WTC11 (cell line): ENCODE results near the gene SDHB. TPM values are rescaled to one million over a fixed set of nuclear protein-coding genes. Genes with fewer than 3 reads are reported as not detected.

ENCODE experiments used
- ATAC-seq: fragments of 200-7000 bp; cut with Tn5 transposase; 2 replicates; pipeline ENCODE4 v1.10.0; 2021; ENCODE audit warnings: mild to moderate bottlenecking, moderate library complexity
- CTCF ChIA-PET: fragments of 300-600 bp; sonication (Branson Sonifier 250); formaldehyde crosslinking; loops from one replicate; lab custom pipeline; 2021; ENCODE audit warnings: antibody characterized with exemption; lab: Charles Lee
- POLR2A ChIA-PET: fragments of 350-600 bp; sonication (Branson Sonifier 250); formaldehyde crosslinking; loops from one replicate; lab custom pipeline; 2021; ENCODE audit warnings: antibody characterized with exemption; lab: Charles Lee
- DNase-seq: peaks from one replicate; pipeline ENCODE4 v3.0.0; 2021; ENCODE audit warnings: low spot score
- H3K27ac Mint-ChIP-seq: 2 replicates; pipeline ENCODE4 v1.8.0; 2021; ENCODE audit warnings: mixed read lengths
- H3K27me3 Mint-ChIP-seq: 2 replicates; pipeline ENCODE4 v1.8.0; 2021; ENCODE audit warnings: low read depth, mild to moderate bottlenecking, moderate library complexity, mixed read lengths
- H3K36me3 Mint-ChIP-seq: 2 replicates; pipeline ENCODE4 v1.8.0; 2021; ENCODE audit warnings: mixed read lengths
- H3K4me1 Mint-ChIP-seq: 2 replicates; pipeline ENCODE4 v1.8.0; 2022; ENCODE audit warnings: mixed read lengths
- H3K4me3 Mint-ChIP-seq: 2 replicates; pipeline ENCODE4 v1.8.0; 2021; ENCODE audit warnings: mild to moderate bottlenecking, moderate library complexity, mixed read lengths
- H3K9me3 Mint-ChIP-seq: 2 replicates; pipeline ENCODE4 v1.8.0; 2021; ENCODE audit warnings: mixed read lengths
- CREB1 ChIP-seq: sonication (generic); formaldehyde crosslinking; IDR thresholded peaks from 2 replicates; pipeline ENCODE4 v1.8.0; 2023; ENCODE audit warnings: mild to moderate bottlenecking, missing genetic modification reagents
- EMX1 ChIP-seq: fragments of 250-450 bp; sonication (Bioruptor Pico); IDR thresholded peaks from 2 replicates; pipeline ENCODE4 v1.8.0; 2021; ENCODE audit warnings: mild to moderate bottlenecking
- ETV6 ChIP-seq: sonication (generic); formaldehyde crosslinking; IDR thresholded peaks from 2 replicates; pipeline ENCODE4 v1.8.1; 2022; ENCODE audit warnings: mild to moderate bottlenecking, missing genetic modification reagents
- FOXP1 ChIP-seq: sonication (generic); formaldehyde crosslinking; IDR thresholded peaks from 2 replicates; pipeline ENCODE4 v1.8.0; 2022; ENCODE audit warnings: missing genetic modification reagents, mild to moderate bottlenecking, moderate library complexity, borderline replicate concordance
- MXD4 ChIP-seq: fragments of 250-450 bp; sonication (Bioruptor Pico); IDR thresholded peaks from 2 replicates; pipeline ENCODE4 v1.8.0; 2021; ENCODE audit warnings: mild to moderate bottlenecking, moderate library complexity, borderline replicate concordance
- PRRX2 ChIP-seq: fragments of 250-450 bp; sonication (Bioruptor Pico); IDR thresholded peaks from 2 replicates; pipeline ENCODE4 v1.8.0; 2021; ENCODE audit warnings: mild to moderate bottlenecking
- TEAD1 ChIP-seq: sonication (generic); formaldehyde crosslinking; IDR thresholded peaks from 2 replicates; pipeline ENCODE4 v1.8.0; 2022; ENCODE audit warnings: mild to moderate bottlenecking, missing genetic modification reagents
- ZNF416 ChIP-seq: fragments of 250-450 bp; sonication (Bioruptor Pico); IDR thresholded peaks from 2 replicates; pipeline ENCODE4 v1.9.0; 2021; ENCODE audit warnings: mild to moderate bottlenecking, inconsistent platforms
- total RNA-seq: library from RNA; stranded (reverse); gene quantifications from 3 replicates; pipeline ENCODE4 v1.2.3, GENCODE V29; 2021
- TF ChIP-seq, protein P1 (sequence below): sonication (generic); formaldehyde crosslinking; IDR thresholded peaks from 2 replicates; pipeline ENCODE4 v1.8.1; 2022; ENCODE audit warnings: missing genetic modification reagents, borderline replicate concordance
- TF ChIP-seq, protein P2 (sequence below): sonication (generic); formaldehyde crosslinking; IDR thresholded peaks from 2 replicates; pipeline ENCODE4 v1.8.0; 2022; ENCODE audit warnings: mild to moderate bottlenecking, missing genetic modification reagents
- TF ChIP-seq, protein P3 (sequence below): sonication (generic); formaldehyde crosslinking; IDR thresholded peaks from 2 replicates; pipeline ENCODE4 v1.8.0; 2023; ENCODE audit warnings: mild to moderate bottlenecking, missing genetic modification reagents
- TF ChIP-seq, protein P4 (sequence below): fragments of 250-450 bp; sonication (Bioruptor Pico); IDR thresholded peaks from 2 replicates; pipeline ENCODE4 v1.9.0; 2021; ENCODE audit warnings: moderate library complexity, mild to moderate bottlenecking, inconsistent platforms, borderline replicate concordance
- TF ChIP-seq, protein P5 (sequence below): sonication (generic); formaldehyde crosslinking; conservative IDR thresholded peaks from 2 replicates; pipeline ENCODE4 v1.8.1; 2022; ENCODE audit warnings: mild to moderate bottlenecking, missing genetic modification reagents
- TF ChIP-seq, protein P6 (sequence below): sonication (generic); formaldehyde crosslinking; IDR thresholded peaks from 2 replicates; pipeline ENCODE4 v1.8.1; 2023; ENCODE audit warnings: mild to moderate bottlenecking, missing genetic modification reagents, borderline replicate concordance
- TF ChIP-seq, protein P7 (sequence below): sonication (generic); formaldehyde crosslinking; IDR thresholded peaks from 2 replicates; pipeline ENCODE4 v1.8.1; 2023; ENCODE audit warnings: mild to moderate bottlenecking, missing genetic modification reagents
- TF ChIP-seq, protein P8 (sequence below): fragments of 250-450 bp; sonication (Bioruptor Pico); IDR thresholded peaks from 2 replicates; pipeline ENCODE4 v1.9.0; 2021; ENCODE audit warnings: mild to moderate bottlenecking, borderline replicate concordance

The SDHB gene
- total RNA-seq, 1 experiment from 2014 or later: 89.5 TPM

DNA sequence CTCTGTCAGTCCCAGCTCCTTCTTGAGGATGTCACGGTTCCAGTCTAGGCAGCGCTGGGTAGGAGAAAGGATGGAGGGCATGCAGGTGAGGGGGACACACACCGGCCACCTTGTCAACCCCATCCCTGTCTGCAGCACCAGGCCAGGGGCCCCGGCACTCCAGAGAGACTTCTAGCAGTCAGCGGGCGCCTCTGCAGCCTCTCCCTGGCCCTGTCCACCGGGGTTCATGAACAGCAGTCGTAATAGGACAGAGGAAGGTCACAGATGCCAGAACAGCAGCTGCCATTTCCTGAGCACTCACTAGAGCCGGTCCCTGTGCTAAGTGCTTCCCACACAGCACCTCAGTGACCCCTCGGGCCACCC, 16.3 kb upstream of the SDHB start:
- no peaks in the 10 kb centered on the region for H3K4me1 Mint-ChIP-seq
- H3K9me3 Mint-ChIP-seq: peaks cover under 1% of the 10 kb centered on the region; the same call in 1 of the 2 replicates
- DNase-seq: no peak
- H3K36me3 Mint-ChIP-seq: peaks cover under 1% of the 10 kb centered on the region; the same call in 1 of the 2 replicates
- no peak overlapping the region for H3K4me3 Mint-ChIP-seq
- no peaks in the 10 kb centered on the region for H3K27me3 Mint-ChIP-seq
- H3K27ac Mint-ChIP-seq: no peak overlapping the region
- ChIA-PET CTCF (interaction anchor here (0.5 to 0.7 kb wide), 2 partner anchors 10 to 173 kb away, joined by 3 read pairs; no protein-coding TSS in a partner anchor), POLR2A (no interaction called here)
- ATAC-seq: no peak
- TF ChIP-seq, protein P1, sequence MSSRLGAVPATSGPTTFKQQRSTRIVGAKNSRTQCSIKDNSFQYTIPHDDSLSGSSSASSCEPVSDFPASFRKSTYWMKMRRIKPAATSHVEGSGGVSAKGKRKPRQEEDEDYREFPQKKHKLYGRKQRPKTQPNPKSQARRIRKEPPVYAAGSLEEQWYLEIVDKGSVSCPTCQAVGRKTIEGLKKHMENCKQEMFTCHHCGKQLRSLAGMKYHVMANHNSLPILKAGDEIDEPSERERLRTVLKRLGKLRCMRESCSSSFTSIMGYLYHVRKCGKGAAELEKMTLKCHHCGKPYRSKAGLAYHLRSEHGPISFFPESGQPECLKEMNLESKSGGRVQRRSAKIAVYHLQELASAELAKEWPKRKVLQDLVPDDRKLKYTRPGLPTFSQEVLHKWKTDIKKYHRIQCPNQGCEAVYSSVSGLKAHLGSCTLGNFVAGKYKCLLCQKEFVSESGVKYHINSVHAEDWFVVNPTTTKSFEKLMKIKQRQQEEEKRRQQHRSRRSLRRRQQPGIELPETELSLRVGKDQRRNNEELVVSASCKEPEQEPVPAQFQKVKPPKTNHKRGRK (CRISPR knock-in tag): no peak
- TF ChIP-seq, protein P2, sequence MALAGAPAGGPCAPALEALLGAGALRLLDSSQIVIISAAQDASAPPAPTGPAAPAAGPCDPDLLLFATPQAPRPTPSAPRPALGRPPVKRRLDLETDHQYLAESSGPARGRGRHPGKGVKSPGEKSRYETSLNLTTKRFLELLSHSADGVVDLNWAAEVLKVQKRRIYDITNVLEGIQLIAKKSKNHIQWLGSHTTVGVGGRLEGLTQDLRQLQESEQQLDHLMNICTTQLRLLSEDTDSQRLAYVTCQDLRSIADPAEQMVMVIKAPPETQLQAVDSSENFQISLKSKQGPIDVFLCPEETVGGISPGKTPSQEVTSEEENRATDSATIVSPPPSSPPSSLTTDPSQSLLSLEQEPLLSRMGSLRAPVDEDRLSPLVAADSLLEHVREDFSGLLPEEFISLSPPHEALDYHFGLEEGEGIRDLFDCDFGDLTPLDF (CRISPR knock-in tag): no peak
- TF ChIP-seq EMX1 (CRISPR knock-in tag): no peak
- TF ChIP-seq, protein P3, sequence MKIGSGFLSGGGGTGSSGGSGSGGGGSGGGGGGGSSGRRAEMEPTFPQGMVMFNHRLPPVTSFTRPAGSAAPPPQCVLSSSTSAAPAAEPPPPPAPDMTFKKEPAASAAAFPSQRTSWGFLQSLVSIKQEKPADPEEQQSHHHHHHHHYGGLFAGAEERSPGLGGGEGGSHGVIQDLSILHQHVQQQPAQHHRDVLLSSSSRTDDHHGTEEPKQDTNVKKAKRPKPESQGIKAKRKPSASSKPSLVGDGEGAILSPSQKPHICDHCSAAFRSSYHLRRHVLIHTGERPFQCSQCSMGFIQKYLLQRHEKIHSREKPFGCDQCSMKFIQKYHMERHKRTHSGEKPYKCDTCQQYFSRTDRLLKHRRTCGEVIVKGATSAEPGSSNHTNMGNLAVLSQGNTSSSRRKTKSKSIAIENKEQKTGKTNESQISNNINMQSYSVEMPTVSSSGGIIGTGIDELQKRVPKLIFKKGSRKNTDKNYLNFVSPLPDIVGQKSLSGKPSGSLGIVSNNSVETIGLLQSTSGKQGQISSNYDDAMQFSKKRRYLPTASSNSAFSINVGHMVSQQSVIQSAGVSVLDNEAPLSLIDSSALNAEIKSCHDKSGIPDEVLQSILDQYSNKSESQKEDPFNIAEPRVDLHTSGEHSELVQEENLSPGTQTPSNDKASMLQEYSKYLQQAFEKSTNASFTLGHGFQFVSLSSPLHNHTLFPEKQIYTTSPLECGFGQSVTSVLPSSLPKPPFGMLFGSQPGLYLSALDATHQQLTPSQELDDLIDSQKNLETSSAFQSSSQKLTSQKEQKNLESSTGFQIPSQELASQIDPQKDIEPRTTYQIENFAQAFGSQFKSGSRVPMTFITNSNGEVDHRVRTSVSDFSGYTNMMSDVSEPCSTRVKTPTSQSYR (CRISPR knock-in tag): no peak
- TF ChIP-seq, protein P4, sequence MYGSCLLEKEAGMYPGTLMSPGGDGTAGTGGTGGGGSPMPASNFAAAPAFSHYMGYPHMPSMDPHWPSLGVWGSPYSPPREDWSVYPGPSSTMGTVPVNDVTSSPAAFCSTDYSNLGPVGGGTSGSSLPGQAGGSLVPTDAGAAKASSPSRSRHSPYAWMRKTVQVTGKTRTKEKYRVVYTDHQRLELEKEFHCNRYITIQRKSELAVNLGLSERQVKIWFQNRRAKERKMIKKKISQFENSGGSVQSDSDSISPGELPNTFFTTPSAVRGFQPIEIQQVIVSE (CRISPR knock-in tag): no peak
- TF ChIP-seq, protein P5, sequence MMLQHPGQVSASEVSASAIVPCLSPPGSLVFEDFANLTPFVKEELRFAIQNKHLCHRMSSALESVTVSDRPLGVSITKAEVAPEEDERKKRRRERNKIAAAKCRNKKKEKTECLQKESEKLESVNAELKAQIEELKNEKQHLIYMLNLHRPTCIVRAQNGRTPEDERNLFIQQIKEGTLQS (CRISPR knock-in tag): no peak
- no peak for TF ChIP-seq CREB1
- TF ChIP-seq ETV6: no peak
- TF ChIP-seq, protein P6, sequence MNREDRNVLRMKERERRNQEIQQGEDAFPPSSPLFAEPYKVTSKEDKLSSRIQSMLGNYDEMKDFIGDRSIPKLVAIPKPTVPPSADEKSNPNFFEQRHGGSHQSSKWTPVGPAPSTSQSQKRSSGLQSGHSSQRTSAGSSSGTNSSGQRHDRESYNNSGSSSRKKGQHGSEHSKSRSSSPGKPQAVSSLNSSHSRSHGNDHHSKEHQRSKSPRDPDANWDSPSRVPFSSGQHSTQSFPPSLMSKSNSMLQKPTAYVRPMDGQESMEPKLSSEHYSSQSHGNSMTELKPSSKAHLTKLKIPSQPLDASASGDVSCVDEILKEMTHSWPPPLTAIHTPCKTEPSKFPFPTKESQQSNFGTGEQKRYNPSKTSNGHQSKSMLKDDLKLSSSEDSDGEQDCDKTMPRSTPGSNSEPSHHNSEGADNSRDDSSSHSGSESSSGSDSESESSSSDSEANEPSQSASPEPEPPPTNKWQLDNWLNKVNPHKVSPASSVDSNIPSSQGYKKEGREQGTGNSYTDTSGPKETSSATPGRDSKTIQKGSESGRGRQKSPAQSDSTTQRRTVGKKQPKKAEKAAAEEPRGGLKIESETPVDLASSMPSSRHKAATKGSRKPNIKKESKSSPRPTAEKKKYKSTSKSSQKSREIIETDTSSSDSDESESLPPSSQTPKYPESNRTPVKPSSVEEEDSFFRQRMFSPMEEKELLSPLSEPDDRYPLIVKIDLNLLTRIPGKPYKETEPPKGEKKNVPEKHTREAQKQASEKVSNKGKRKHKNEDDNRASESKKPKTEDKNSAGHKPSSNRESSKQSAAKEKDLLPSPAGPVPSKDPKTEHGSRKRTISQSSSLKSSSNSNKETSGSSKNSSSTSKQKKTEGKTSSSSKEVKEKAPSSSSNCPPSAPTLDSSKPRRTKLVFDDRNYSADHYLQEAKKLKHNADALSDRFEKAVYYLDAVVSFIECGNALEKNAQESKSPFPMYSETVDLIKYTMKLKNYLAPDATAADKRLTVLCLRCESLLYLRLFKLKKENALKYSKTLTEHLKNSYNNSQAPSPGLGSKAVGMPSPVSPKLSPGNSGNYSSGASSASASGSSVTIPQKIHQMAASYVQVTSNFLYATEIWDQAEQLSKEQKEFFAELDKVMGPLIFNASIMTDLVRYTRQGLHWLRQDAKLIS (CRISPR knock-in tag): no peak

DNA sequence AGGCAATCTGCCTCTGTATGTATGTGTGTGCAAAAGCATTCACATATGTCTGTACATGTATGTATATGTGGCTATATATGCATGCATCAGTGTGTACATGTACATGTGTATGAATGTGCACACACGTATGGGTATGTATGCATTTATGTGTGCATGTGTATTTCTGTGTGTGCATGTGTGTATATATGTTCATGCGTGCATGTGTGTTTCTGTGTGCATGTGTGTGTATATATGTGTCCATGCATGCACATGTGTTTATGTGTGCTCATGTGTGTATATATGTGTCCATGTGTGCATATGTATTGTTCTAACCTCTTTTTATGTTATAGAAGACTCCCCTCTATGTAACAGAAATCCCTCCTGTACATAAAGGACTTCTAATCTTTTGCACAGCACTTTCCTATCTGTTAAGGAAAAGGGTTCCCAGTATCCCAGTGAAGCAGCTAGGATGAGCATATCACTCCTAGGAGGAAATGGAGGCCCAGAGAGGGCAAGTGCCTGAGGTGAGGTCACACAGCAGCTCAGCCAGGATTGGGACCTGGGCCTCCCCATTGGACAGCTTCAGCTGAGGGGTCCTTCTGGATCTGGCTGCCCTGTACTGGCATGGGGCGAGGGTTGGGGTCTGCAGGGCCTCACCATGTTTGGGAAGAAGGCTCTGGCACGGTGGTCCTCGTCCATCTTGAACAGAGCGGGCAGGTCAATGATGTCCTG, 15.8 kb upstream of the SDHB start:
- Mint-ChIP-seq H3K4me3 (no peak overlapping the region), H3K9me3 (peaks cover 4% of the 10 kb centered on the region; the same call in 1 of the 2 replicates), H3K27me3 (no peaks in the 10 kb centered on the region), H3K27ac (no peak overlapping the region), H3K4me1 (no peaks in the 10 kb centered on the region), H3K36me3 (no peaks in the 10 kb centered on the region)
- ATAC-seq (no peak), DNase-seq (no peak)
- POLR2A ChIA-PET: no interaction called here
- CTCF ChIA-PET: interaction anchor here (0.5 to 0.7 kb wide), 2 partner anchors 9 to 173 kb away, joined by 3 read pairs; no protein-coding TSS in a partner anchor
- no peak for TF ChIP-seq PRRX2 (CRISPR knock-in tag)
- TF ChIP-seq, protein P7, sequence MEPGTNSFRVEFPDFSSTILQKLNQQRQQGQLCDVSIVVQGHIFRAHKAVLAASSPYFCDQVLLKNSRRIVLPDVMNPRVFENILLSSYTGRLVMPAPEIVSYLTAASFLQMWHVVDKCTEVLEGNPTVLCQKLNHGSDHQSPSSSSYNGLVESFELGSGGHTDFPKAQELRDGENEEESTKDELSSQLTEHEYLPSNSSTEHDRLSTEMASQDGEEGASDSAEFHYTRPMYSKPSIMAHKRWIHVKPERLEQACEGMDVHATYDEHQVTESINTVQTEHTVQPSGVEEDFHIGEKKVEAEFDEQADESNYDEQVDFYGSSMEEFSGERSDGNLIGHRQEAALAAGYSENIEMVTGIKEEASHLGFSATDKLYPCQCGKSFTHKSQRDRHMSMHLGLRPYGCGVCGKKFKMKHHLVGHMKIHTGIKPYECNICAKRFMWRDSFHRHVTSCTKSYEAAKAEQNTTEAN: no peak
- no peak for TF ChIP-seq TEAD1
- no peak for TF ChIP-seq ZNF416 (CRISPR knock-in tag)
- TF ChIP-seq, protein P8, sequence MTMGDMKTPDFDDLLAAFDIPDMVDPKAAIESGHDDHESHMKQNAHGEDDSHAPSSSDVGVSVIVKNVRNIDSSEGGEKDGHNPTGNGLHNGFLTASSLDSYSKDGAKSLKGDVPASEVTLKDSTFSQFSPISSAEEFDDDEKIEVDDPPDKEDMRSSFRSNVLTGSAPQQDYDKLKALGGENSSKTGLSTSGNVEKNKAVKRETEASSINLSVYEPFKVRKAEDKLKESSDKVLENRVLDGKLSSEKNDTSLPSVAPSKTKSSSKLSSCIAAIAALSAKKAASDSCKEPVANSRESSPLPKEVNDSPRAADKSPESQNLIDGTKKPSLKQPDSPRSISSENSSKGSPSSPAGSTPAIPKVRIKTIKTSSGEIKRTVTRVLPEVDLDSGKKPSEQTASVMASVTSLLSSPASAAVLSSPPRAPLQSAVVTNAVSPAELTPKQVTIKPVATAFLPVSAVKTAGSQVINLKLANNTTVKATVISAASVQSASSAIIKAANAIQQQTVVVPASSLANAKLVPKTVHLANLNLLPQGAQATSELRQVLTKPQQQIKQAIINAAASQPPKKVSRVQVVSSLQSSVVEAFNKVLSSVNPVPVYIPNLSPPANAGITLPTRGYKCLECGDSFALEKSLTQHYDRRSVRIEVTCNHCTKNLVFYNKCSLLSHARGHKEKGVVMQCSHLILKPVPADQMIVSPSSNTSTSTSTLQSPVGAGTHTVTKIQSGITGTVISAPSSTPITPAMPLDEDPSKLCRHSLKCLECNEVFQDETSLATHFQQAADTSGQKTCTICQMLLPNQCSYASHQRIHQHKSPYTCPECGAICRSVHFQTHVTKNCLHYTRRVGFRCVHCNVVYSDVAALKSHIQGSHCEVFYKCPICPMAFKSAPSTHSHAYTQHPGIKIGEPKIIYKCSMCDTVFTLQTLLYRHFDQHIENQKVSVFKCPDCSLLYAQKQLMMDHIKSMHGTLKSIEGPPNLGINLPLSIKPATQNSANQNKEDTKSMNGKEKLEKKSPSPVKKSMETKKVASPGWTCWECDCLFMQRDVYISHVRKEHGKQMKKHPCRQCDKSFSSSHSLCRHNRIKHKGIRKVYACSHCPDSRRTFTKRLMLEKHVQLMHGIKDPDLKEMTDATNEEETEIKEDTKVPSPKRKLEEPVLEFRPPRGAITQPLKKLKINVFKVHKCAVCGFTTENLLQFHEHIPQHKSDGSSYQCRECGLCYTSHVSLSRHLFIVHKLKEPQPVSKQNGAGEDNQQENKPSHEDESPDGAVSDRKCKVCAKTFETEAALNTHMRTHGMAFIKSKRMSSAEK (CRISPR knock-in tag): no peak
- no peak for TF ChIP-seq FOXP1
- TF ChIP-seq MXD4: no peak
- no peak for TF ChIP-seq EMX1 (CRISPR knock-in tag)
